Measurements from ENCODE around the gene PLGRKT.
"Not testable (repeated sequence)": the region's sequence is repeated elsewhere in the genome, so short reads cannot be mapped to it uniquely, and the experiment has no call there.

Gene PLGRKT

GRCh38 chr9:5450359-5451091 is 12.8 kb upstream of the PLGRKT start, which contains the start of gene CD274:
Gene CD274, plus strand, starts transcription at chr9:5450542. Its CDS starts 5,572 bp downstream, at chr9:5456114.
- DNase-seq (ENCODE audit: low spot score), result peak; percentile 87

GRCh38 chr9:5449521-5450358 is 12.0 kb upstream of the PLGRKT start:
- DNase-seq (ENCODE audit: low spot score), result no peak

GRCh38 chr9:5448461-5449435 is 11.0 kb upstream of the PLGRKT start:
- DNase-seq (ENCODE audit: low spot score), result no peak

GRCh38 chr9:5448016-5448415 is 10.3 kb upstream of the PLGRKT start:
- DNase-seq (ENCODE audit: low spot score), result no peak

GRCh38 chr9:5447337-5447736 is 9.6 kb upstream of the PLGRKT start:
- DNase-seq (ENCODE audit: low spot score), result no peak

- DNase-seq (ENCODE audit: low spot score), result no peak
Measured at GRCh38 chr9:5446451-5447236, 8.9 kb upstream of the PLGRKT start.

- DNase-seq (ENCODE audit: low spot score), result no peak
Measured at GRCh38 chr9:5445886-5446285, 8.2 kb upstream of the PLGRKT start.

GRCh38 chr9:5445096-5445495 is 7.4 kb upstream of the PLGRKT start:
- not testable (repeated sequence) for DNase-seq (ENCODE audit: low spot score)

- DNase-seq (ENCODE audit: low spot score), result no peak
Measured at GRCh38 chr9:5443850-5444249, 6.1 kb upstream of the PLGRKT start.

- DNase-seq (ENCODE audit: low spot score), result no peak
Measured at GRCh38 chr9:5442400-5443011, 4.8 kb upstream of the PLGRKT start.

GRCh38 chr9:5441043-5441442 is 3.3 kb upstream of the PLGRKT start:
- no peak for DNase-seq (ENCODE audit: low spot score)

GRCh38 chr9:5440426-5440825 is 2.7 kb upstream of the PLGRKT start:
- DNase-seq (ENCODE audit: low spot score), result no peak

GRCh38 chr9:5438301-5439162 is 807 bp upstream of the PLGRKT start:
- no peak for DNase-seq (ENCODE audit: low spot score)

- DNase-seq (ENCODE audit: low spot score), result no peak
Measured at GRCh38 chr9:5436441-5436840, 1.3 kb downstream of the PLGRKT start.

- no peak for DNase-seq (ENCODE audit: low spot score)
Measured at GRCh38 chr9:5435912-5436311, 1.8 kb downstream of the PLGRKT start.

- DNase-seq (ENCODE audit: low spot score), result not testable (repeated sequence)
Measured at GRCh38 chr9:5433841-5434810, 3.6 kb downstream of the PLGRKT start.

- DNase-seq (ENCODE audit: low spot score), result not testable (repeated sequence)
Measured at GRCh38 chr9:5433328-5433727, 4.4 kb downstream of the PLGRKT start.

GRCh38 chr9:5432890-5433289 is 4.8 kb downstream of the PLGRKT start:
- DNase-seq (ENCODE audit: low spot score), result not testable (repeated sequence)

- no peak for DNase-seq (ENCODE audit: low spot score)
Measured at GRCh38 chr9:5430912-5431311, 6.8 kb downstream of the PLGRKT start.
